OCI-LY3 (cell line): ENCODE data around the gene CACNA2D3.

ENCODE experiments used
- H2AFZ ChIP-seq: fragments of 200-600, 300-600 bp; shearing (Covaris generic); 2 replicates; pipeline ENCODE4 v1.6.0; 2014; ENCODE audit warnings: antibody characterized with exemption, low read depth, low read length
- H3K27ac ChIP-seq: fragments of 200-600, 300-600 bp; sonication (generic); 2 replicates; pipeline ENCODE4 v1.5.1; 2014; ENCODE audit warnings: mild to moderate bottlenecking, low read length, moderate library complexity, mixed read lengths
- H3K27me3 ChIP-seq: fragments of 200-600, 300-600 bp; sonication (generic); 2 replicates; pipeline ENCODE4 v1.6.1; 2014; ENCODE audit warnings: low read depth, low read length, mixed read lengths
- H3K36me3 ChIP-seq: fragments of 200-600, 300-600 bp; sonication (generic); replicated peaks from 2 replicates; pipeline ENCODE3; 2014; ENCODE audit warnings: low read depth, low read length, mixed read lengths
- H3K4me1 ChIP-seq: fragments of 300-600, 200-600 bp; sonication (generic); 2 replicates; pipeline ENCODE4 v1.6.1; 2014; ENCODE audit warnings: low read length, mixed read lengths
- H3K4me2 ChIP-seq: fragments of 200-600, 300-600 bp; sonication (generic); 2 replicates; pipeline ENCODE4 v1.6.1; 2014; ENCODE audit warnings: low read length, mixed read lengths
- H3K4me3 ChIP-seq: fragments of 300-600, 200-600 bp; sonication (generic); 2 replicates; pipeline ENCODE4 v1.5.1; 2014; ENCODE audit warnings: antibody characterized with exemption, mild to moderate bottlenecking, low read length, moderate library complexity
- H3K79me2 ChIP-seq: fragments of 300-600, 200-600 bp; shearing (Covaris generic); 2 replicates; pipeline ENCODE4 v1.6.1; 2014; ENCODE audit warnings: mild to moderate bottlenecking, low read length, mixed read lengths
- H3K9ac ChIP-seq: fragments of 300-600, 200-600 bp; shearing (Covaris generic); 2 replicates; pipeline ENCODE4 v1.6.0; 2014; ENCODE audit warnings: mild to moderate bottlenecking, low read length, moderate library complexity
- H3K9me3 ChIP-seq: fragments of 200-600, 300-600 bp; shearing (Covaris generic); 2 replicates; pipeline ENCODE4 v1.6.1; 2014; ENCODE audit warnings: low read length, mixed read lengths; ENCODE audit not compliant: insufficient read depth
- H4K20me1 ChIP-seq: fragments of 200-600, 300-600 bp; sonication (generic); 2 replicates; pipeline ENCODE4 v1.6.1; 2016; ENCODE audit warnings: low read length, mixed read lengths; ENCODE audit not compliant: insufficient read depth
- CTCF ChIP-seq: fragments of 200-600, 300-600 bp; sonication (generic); IDR thresholded peaks from 2 replicates; pipeline ENCODE4 v1.5.1; 2014; ENCODE audit warnings: antibody characterized with exemption, low read length, low read depth
- EZH2phosphoT487 ChIP-seq: fragments of 200-600 bp; shearing (Covaris generic); IDR thresholded peaks from 2 replicates; pipeline ENCODE4 v1.6.1; 2018; ENCODE audit warnings: antibody characterized with exemption, mixed run types, low read depth

CACNA2D3 gene

DNA sequence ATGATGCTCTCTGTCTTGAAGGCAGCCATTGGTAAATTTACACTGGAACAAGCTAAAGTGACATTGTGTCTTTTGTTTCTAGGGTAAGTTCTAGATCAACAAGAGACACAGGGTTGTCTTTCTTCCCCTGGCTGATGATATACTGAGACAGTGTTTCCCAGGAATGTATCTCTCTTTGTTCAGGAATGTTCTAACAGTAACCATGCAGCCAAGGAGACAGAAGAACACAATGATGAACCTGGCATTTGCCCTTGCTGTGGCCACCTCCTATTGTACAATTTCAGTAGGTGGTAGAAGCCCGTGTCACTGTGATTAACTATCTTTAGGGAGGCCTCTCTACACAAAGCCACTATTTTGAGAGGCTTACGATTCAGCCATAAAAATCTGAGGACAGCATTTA, 674.8 kb downstream of the CACNA2D3 start:
- H3K9me3 ChIP-seq: no peaks in the 10 kb centered on the region; the same call in 1 of the 2 replicates
- H3K9ac ChIP-seq: no peak overlapping the region
- H3K36me3 ChIP-seq: no peaks in the 10 kb centered on the region
- H4K20me1 ChIP-seq: no peaks in the 10 kb centered on the region
- H2AFZ ChIP-seq: no peak overlapping the region
- H3K79me2 ChIP-seq: no peaks in the 10 kb centered on the region
- no peak overlapping the region for H3K4me3 ChIP-seq
- H3K4me2 ChIP-seq: no peak overlapping the region
- H3K4me1 ChIP-seq: no peaks in the 10 kb centered on the region
- TF ChIP-seq EZH2phosphoT487 (no peak), CTCF (no peak)
- H3K27me3 ChIP-seq: peaks cover 11% of the 10 kb centered on the region
- no peak overlapping the region for H3K27ac ChIP-seq

DNA sequence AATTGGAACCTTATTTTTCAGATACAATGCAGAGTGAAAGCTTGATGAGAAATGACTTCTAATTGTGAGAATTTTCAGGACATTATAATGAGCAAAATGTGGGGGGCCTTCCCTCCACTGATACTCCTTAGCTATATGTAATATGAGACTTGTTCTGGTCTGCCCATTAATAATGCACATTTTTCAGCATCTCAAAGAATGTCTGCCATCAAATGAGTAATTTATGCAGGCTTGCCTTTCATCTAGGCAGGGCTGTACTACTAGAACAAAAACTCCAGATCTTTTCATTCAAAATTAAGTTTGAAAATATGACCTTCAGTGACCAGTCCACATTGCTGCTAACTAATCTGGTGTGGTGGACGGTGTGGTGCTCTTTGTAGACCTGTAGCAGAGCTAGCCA, 678.1 kb downstream of the CACNA2D3 start:
- Histone ChIP-seq H3K9ac (no peak overlapping the region), H3K36me3 (no peaks in the 10 kb centered on the region), H3K79me2 (no peaks in the 10 kb centered on the region), H4K20me1 (no peaks in the 10 kb centered on the region), H2AFZ (no peak overlapping the region), H3K4me2 (no peak overlapping the region), H3K27ac (no peak overlapping the region), H3K9me3 (no peaks in the 10 kb centered on the region), H3K27me3 (0 out of 2 replicates have a peak, but pooled peaks cover 2% of the 10 kb centered on the region), H3K4me3 (no peak overlapping the region), H3K4me1 (no peaks in the 10 kb centered on the region)
- TF ChIP-seq EZH2phosphoT487: no peak
- no peak for TF ChIP-seq CTCF

DNA sequence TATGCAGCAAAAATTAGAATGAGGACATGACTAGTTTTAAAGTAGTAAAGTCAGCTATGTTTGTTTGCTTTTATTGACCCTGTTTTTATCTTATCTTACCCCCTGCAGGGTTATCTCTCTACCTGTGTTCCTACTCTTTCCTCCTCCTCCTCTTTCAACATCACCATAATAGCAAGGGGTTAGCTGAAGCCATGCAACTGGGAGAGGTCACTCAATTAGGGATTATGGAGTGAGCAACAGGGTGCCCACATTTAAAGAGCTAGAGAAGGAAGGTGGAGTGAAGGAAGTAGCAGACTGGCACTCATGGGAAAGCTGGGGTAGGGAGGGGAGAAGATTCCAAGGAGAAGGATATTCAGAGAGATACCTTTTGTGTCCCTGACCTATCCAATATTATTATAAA, 679.6 kb downstream of the CACNA2D3 start:
- no peak for TF ChIP-seq CTCF
- TF ChIP-seq EZH2phosphoT487: no peak
- H3K27me3 ChIP-seq: no peaks in the 10 kb centered on the region
- H3K4me1 ChIP-seq: no peaks in the 10 kb centered on the region
- no peak overlapping the region for H3K4me3 ChIP-seq
- H2AFZ ChIP-seq: no peak overlapping the region
- H3K36me3 ChIP-seq: no peaks in the 10 kb centered on the region
- no peak overlapping the region for H3K9ac ChIP-seq
- no peaks in the 10 kb centered on the region for H3K79me2 ChIP-seq
- H3K27ac ChIP-seq: no peak overlapping the region
- H3K4me2 ChIP-seq: no peak overlapping the region
- no peaks in the 10 kb centered on the region for H4K20me1 ChIP-seq
- no peaks in the 10 kb centered on the region for H3K9me3 ChIP-seq

GRCh38 chr3:54810401-54810800, 688.0 kb downstream of the CACNA2D3 start:
- H3K4me3 ChIP-seq: no peak overlapping the region
- no peak overlapping the region for H2AFZ ChIP-seq
- H3K79me2 ChIP-seq: no peaks in the 10 kb centered on the region
- H3K27ac ChIP-seq: no peak overlapping the region
- H3K9me3 ChIP-seq: no peaks in the 10 kb centered on the region
- TF ChIP-seq EZH2phosphoT487 (no peak), CTCF (no peak)
- no peaks in the 10 kb centered on the region for H3K36me3 ChIP-seq
- H4K20me1 ChIP-seq: no peaks in the 10 kb centered on the region
- H3K4me1 ChIP-seq: no peaks in the 10 kb centered on the region
- H3K9ac ChIP-seq: no peak overlapping the region
- no peaks in the 10 kb centered on the region for H3K27me3 ChIP-seq
- H3K4me2 ChIP-seq: no peak overlapping the region
